SK-N-SH treated with all-trans-retinoic acid at 6 μM for 48 hours (cell line): ENCODE measurements around the gene DLL4.

Experiments
- ATAC-seq: fragments of 200-7000 bp; cut with Tn5 transposase; 3 replicates; pipeline ENCODE4 v1.9.1; 2020; ENCODE audit warnings: mild to moderate bottlenecking, moderate library complexity
- ARNTL ChIP-seq: fragments of 450-650 bp; formaldehyde crosslinking; IDR thresholded peaks from 2 replicates; pipeline ENCODE4 v1.5.0; 2020; ENCODE audit warnings: low read depth, mild to moderate bottlenecking, moderate library complexity, borderline replicate concordance
- BACH2 ChIP-seq: fragments of 250-450 bp; sonication (Bioruptor Pico); IDR thresholded peaks from 2 replicates; pipeline ENCODE4 v1.9.0; 2021; ENCODE audit warnings: mild to moderate bottlenecking, borderline replicate concordance
- CREB5 ChIP-seq: fragments of 250-450 bp; sonication (Bioruptor Pico); IDR thresholded peaks from 2 replicates; pipeline ENCODE4 v1.5.1; 2020; ENCODE audit warnings: low read depth, mild to moderate bottlenecking, moderate library complexity
- CSRNP3 ChIP-seq: fragments of 250-450 bp; sonication (Bioruptor Pico); IDR thresholded peaks from 2 replicates; pipeline ENCODE4 v1.5.1; 2021; ENCODE audit warnings: mild to moderate bottlenecking, moderate library complexity
- ESRRG ChIP-seq: fragments of 250-450 bp; sonication (Bioruptor Pico); IDR thresholded peaks from 2 replicates; pipeline ENCODE4 v1.6.1; 2021; ENCODE audit warnings: mild to moderate bottlenecking
- OSR1 ChIP-seq: fragments of 250-450 bp; sonication (Bioruptor Pico); IDR thresholded peaks from 2 replicates; pipeline ENCODE4 v1.8.0; 2022; ENCODE audit warnings: moderate library complexity, mild to moderate bottlenecking, inconsistent platforms
- PPARA ChIP-seq: fragments of 250-450 bp; sonication (Bioruptor Pico); IDR thresholded peaks from 2 replicates; pipeline ENCODE4 v1.5.0; 2020; ENCODE audit warnings: mild to moderate bottlenecking, borderline replicate concordance
- RARB ChIP-seq: fragments of 250-450 bp; sonication (Bioruptor Pico); IDR thresholded peaks from 2 replicates; pipeline ENCODE4 v1.8.0; 2021; ENCODE audit warnings: mild to moderate bottlenecking, moderate library complexity
- TOX ChIP-seq: fragments of 250-450 bp; sonication (Bioruptor Pico); IDR thresholded peaks from 2 replicates; pipeline ENCODE4 v1.8.0; 2021; ENCODE audit warnings: mild to moderate bottlenecking, moderate library complexity, borderline replicate concordance
- ZFP3 ChIP-seq: fragments of 250-450 bp; sonication (Bioruptor Pico); IDR thresholded peaks from 2 replicates; pipeline ENCODE4 v1.5.0; 2020; ENCODE audit warnings: mild to moderate bottlenecking, moderate library complexity
- ZFP30 ChIP-seq: fragments of 450-650 bp; formaldehyde crosslinking; IDR thresholded peaks from 2 replicates; pipeline ENCODE4 v1.5.0; 2022; ENCODE audit warnings: mild to moderate bottlenecking, moderate library complexity
- ZNF565 ChIP-seq: fragments of 450-650 bp; formaldehyde crosslinking; conservative IDR thresholded peaks from 2 replicates; pipeline ENCODE4 v1.5.0; 2020; ENCODE audit warnings: low read depth, mild to moderate bottlenecking, moderate library complexity
- ZNF70 ChIP-seq: fragments of 450-650 bp; formaldehyde crosslinking; IDR thresholded peaks from 2 replicates; pipeline ENCODE4 v1.5.0; 2020; ENCODE audit warnings: mild to moderate bottlenecking, moderate library complexity
- ZNF8 ChIP-seq: fragments of 450-650 bp; formaldehyde crosslinking; IDR thresholded peaks from 2 replicates; pipeline ENCODE4 v1.5.0; 2020; ENCODE audit warnings: mild to moderate bottlenecking, moderate library complexity
- TF ChIP-seq, protein P1 (sequence below): fragments of 250-450 bp; sonication (Bioruptor Pico); IDR thresholded peaks from 2 replicates; pipeline ENCODE4 v1.8.0; 2021; ENCODE audit warnings: low read depth, mild to moderate bottlenecking, moderate library complexity, borderline replicate concordance
- TF ChIP-seq, protein P2 (sequence below): fragments of 250-450 bp; sonication (Bioruptor Pico); IDR thresholded peaks from 2 replicates; pipeline ENCODE4 v1.5.0; 2020; ENCODE audit warnings: mild to moderate bottlenecking, moderate library complexity
- TF ChIP-seq, protein P3 (sequence below): fragments of 250-450 bp; sonication (Bioruptor Pico); IDR thresholded peaks from 2 replicates; pipeline ENCODE4 v1.8.0; 2020; ENCODE audit warnings: mild to moderate bottlenecking, moderate library complexity, borderline replicate concordance

DLL4 gene

DNA sequence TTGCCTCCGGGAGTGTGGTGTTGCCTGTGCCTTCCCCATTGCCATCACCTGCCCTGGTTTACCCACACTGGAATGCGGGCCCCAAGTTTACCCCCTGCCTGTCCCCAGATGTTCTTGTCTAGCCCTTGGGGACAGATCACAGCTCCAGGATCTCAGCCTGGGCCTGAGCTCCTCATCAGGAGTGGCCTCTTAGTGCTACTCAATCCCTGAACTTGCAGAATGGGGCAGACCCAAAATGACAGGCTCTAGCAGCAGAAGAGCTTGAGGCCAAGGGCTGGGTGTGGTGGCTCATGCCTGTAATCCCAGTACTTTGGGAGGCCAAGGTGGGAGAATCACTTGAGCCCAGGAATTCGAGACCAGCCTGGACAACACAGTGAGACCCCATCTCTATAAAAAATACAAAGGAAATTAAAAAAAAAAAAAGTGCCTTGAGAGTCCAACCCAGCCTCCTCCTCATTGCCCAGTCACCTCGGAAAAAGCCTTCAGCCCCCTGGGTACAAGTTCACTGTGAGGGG, 28.0 kb downstream of the DLL4 start:
- TF ChIP-seq ARNTL = no peak
- TF ChIP-seq, protein P1, sequence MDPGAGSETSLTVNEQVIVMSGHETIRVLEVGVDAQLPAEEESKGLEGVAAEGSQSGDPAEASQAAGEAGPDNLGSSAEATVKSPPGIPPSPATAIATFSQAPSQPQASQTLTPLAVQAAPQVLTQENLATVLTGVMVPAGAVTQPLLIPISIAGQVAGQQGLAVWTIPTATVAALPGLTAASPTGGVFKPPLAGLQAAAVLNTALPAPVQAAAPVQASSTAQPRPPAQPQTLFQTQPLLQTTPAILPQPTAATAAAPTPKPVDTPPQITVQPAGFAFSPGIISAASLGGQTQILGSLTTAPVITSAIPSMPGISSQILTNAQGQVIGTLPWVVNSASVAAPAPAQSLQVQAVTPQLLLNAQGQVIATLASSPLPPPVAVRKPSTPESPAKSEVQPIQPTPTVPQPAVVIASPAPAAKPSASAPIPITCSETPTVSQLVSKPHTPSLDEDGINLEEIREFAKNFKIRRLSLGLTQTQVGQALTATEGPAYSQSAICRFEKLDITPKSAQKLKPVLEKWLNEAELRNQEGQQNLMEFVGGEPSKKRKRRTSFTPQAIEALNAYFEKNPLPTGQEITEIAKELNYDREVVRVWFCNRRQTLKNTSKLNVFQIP = no peak
- no peak for TF ChIP-seq CREB5 (CRISPR knock-in tag)
- TF ChIP-seq PPARA = no peak
- no peak for TF ChIP-seq ZNF8 (CRISPR knock-in tag)
- TF ChIP-seq TOX (CRISPR knock-in tag) = no peak
- TF ChIP-seq RARB (CRISPR knock-in tag) = no peak
- TF ChIP-seq CSRNP3 (CRISPR knock-in tag) = no peak
- TF ChIP-seq ZFP30 (CRISPR knock-in tag) = no peak
- no peak for TF ChIP-seq ZFP3 (CRISPR knock-in tag)
- ATAC-seq = no peak

GRCh38 chr15:40957581-40958051, 28.5 kb downstream of the DLL4 start:
- no peak for ATAC-seq
- TF ChIP-seq ZNF70 = no peak
- no peak for TF ChIP-seq CREB5 (CRISPR knock-in tag)
- TF ChIP-seq, protein P2, sequence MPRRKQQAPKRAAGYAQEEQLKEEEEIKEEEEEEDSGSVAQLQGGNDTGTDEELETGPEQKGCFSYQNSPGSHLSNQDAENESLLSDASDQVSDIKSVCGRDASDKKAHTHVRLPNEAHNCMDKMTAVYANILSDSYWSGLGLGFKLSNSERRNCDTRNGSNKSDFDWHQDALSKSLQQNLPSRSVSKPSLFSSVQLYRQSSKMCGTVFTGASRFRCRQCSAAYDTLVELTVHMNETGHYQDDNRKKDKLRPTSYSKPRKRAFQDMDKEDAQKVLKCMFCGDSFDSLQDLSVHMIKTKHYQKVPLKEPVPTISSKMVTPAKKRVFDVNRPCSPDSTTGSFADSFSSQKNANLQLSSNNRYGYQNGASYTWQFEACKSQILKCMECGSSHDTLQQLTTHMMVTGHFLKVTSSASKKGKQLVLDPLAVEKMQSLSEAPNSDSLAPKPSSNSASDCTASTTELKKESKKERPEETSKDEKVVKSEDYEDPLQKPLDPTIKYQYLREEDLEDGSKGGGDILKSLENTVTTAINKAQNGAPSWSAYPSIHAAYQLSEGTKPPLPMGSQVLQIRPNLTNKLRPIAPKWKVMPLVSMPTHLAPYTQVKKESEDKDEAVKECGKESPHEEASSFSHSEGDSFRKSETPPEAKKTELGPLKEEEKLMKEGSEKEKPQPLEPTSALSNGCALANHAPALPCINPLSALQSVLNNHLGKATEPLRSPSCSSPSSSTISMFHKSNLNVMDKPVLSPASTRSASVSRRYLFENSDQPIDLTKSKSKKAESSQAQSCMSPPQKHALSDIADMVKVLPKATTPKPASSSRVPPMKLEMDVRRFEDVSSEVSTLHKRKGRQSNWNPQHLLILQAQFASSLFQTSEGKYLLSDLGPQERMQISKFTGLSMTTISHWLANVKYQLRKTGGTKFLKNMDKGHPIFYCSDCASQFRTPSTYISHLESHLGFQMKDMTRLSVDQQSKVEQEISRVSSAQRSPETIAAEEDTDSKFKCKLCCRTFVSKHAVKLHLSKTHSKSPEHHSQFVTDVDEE (CRISPR knock-in tag) = no peak
- TF ChIP-seq, protein P3, sequence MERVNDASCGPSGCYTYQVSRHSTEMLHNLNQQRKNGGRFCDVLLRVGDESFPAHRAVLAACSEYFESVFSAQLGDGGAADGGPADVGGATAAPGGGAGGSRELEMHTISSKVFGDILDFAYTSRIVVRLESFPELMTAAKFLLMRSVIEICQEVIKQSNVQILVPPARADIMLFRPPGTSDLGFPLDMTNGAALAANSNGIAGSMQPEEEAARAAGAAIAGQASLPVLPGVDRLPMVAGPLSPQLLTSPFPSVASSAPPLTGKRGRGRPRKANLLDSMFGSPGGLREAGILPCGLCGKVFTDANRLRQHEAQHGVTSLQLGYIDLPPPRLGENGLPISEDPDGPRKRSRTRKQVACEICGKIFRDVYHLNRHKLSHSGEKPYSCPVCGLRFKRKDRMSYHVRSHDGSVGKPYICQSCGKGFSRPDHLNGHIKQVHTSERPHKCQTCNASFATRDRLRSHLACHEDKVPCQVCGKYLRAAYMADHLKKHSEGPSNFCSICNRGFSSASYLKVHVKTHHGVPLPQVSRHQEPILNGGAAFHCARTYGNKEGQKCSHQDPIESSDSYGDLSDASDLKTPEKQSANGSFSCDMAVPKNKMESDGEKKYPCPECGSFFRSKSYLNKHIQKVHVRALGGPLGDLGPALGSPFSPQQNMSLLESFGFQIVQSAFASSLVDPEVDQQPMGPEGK = no peak
- TF ChIP-seq OSR1 (CRISPR knock-in tag) = no peak
- no peak for TF ChIP-seq RARB (CRISPR knock-in tag)
- TF ChIP-seq ESRRG (CRISPR knock-in tag) = no peak
- TF ChIP-seq CSRNP3 (CRISPR knock-in tag) = no peak
- no peak for TF ChIP-seq ZNF565 (CRISPR knock-in tag)
- TF ChIP-seq BACH2 (CRISPR knock-in tag) = no peak
- no peak for TF ChIP-seq TOX (CRISPR knock-in tag)

DNA sequence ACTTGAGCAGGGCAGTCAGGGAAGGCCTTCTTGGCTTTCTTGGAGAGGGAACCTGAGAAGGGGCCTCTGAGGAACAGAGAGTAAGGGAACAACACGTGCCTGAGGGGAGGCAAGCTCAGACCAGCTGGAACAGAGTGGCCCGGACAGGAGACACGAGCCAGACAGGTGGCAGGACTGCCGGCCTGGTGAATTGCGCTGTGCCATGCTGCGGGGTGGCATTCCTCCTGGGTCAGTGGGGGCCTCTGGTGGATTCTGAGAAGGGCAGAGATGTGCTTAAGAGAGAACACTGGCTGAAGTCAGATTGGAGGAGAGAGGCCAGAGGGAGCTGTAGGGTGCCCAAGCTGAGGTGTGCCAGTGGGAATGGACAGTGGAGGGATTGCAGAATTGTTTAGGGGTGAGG, 29.0 kb downstream of the DLL4 start:
- no peak for ATAC-seq
- TF ChIP-seq ESRRG (CRISPR knock-in tag) (no peak), ZNF8 (CRISPR knock-in tag) (no peak), ZNF565 (CRISPR knock-in tag) (no peak), RARB (CRISPR knock-in tag) (no peak), ZFP3 (CRISPR knock-in tag) (no peak)
